ENCODE results near the gene PRORP. TPM values are rescaled to one million over a fixed set of nuclear protein-coding genes. Genes with fewer than 3 reads are reported as not detected.
"Not testable (repeated sequence)": the region's sequence is repeated elsewhere in the genome, so short reads cannot be mapped to it uniquely, and the experiment has no call there.

PRORP gene
- 21.3 TPM for total RNA-seq
- long read RNA-seq, full-length matches to known transcripts: 7 of 21 reads
- long read RNA-seq, partial matches to known transcripts: 9 of 21 reads
- long read RNA-seq, other reads (novel, unspliced or antisense): 5 of 21 reads

DNA sequence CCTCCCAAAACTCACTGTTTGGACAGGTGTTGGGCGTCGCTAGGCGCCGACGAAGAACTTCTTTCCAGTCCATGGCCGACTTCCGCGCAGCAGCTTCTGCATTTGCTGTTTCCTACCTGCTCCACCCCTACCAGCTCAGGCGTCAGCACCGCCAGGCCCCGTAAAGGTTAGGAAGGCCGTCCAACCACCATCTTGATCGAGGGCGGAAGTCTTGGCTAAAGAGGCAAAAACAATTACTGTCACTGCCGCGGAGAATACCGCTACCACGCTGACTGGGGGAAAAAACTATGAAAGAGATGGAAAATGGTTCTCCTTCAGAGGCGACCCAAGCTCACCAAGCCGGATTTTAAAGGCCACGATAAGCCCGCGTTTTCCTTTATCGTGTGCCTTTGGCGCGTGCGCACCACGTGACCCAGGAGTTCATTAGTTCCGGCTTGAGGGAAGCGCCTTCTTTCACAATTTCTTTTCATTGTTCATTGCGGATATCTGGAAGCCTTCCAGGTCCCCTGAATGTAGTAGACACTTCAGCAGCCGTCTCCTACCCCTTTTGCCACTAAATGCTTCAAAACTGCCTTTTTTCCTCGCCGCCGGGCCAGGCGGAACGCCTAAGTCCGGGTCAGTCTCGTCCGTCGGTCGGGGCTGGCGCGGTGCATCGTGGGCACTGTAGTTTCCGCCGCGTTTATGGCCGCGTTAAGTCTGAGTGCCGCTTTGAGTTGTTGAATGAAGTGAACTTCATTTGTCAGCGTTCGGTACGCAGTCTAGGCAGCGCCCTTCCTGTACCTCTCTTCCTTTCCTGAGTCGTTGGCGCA, at the start of gene PRORP, which contains the start of gene PPP2R3C:
Gene PRORP (plus strand): TSS at position 666 of the 809 bp plus-strand sequence. CDS start 694 bp downstream, outside the sequence.
Gene PPP2R3C (minus strand): TSS at position 104 of the 809 bp plus-strand sequence. CDS start 31 bp downstream, at position 73.
- peak; percentile 96 for DNase-seq (ENCODE audit: low spot score)

DNA sequence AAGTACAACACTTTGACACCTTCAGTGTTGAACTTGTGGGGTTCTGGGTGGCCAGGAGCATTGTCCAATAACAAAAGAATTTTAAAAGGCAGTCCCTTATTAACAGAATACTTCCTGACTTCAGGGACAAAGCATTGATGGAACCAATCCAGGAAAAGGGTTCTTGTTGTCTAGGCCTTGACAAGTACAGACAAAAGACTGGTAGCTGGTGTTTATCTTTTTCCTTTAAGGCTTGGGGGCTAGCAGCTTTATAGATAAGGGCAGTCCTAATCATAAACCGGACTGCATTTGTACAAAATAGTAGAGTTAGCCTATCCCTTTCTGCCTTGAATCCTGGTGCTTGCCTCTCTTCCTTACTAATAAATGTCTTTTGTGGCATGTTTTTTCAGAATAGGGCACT, 48.9 kb upstream of the PRORP start:
- no peak for DNase-seq (ENCODE audit: low spot score)

DNA sequence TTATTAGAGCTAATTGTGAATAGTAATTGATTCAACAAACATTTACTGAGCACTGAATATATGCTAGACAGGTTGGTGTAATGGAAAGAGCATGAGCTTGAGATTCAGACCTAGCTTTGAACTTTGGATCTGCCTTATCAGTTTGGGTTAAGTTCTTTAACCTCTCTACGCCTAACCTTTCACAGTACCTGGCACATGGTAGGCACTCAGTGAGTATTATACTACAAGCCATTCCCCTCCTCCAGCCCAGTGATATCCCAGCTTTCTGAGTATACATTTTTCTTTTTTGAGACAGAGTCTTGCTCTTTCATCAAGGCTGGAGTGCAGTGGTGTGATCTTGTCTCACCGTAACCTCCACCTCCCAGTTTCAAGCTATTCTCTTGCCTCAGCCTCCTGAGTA, 44.3 kb upstream of the PRORP start:
- no peak for DNase-seq (ENCODE audit: low spot score)

DNA sequence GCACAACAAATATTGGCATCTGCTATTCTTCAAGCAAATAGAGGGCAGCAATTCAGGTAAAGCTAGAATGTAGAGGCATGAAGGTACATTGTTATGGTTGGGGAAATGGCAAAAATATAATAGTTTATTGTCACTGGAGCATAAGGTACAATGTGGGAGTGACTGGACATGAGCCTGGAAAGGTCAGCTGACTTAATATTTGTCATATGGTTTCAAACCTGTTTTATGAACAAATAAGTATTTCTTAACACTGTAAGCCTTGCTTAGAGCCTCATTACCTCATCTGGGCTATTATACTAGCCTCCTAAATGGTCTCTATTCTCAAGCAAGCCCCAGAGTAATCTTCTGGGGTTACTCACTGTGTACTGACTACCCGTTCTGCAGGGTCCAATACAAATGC, 42.6 kb upstream of the PRORP start:
- no peak for DNase-seq (ENCODE audit: low spot score)

DNA sequence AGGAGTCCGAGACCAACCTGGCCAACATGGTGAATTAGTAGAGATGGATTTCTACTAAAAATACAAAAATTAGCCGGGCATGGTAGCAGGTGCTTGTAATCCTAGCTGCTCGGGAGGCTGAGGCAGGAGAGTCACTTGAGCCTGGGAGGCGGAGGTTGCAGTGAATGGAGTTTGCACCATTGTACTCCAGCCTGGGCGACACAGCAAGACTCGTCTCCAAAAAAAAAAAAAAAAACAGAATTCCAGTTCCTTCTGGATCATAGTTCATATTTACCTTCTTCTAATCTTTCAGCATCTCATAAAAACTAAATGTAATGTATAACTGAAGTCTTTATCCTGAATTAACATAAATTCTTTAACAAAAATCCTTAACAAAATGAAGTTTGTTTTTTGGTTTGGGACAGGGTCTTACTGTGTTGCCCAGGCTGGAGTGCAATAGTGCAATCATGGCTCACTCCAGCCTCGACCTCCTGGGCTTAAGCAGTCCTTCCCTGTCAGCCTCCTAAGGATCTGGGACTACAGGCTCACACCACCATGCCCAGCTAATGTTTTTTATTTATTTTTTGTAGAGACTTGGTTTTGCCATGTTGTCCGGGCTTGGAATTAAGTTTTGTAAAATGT, 38.7 kb upstream of the PRORP start:
- no peak for DNase-seq (ENCODE audit: low spot score)

DNA sequence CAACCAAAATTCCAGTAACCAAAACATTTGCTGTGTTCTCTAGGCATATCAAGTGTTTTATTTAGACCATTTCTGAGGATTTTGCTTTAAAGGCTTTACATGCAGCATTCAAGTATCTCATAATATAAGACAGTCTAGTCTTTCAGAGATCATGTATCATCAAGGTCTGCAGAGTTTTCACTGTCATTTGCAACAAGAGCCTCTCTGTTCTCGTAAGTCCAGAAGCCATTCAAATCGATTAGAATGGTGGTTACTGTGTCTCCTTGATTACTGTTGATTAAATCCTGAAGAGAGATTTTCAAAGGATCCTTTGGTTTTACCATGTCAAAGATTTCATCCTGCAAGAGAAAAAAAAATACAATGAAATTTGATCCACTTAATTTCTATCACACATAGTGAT, 36.9 kb upstream of the PRORP start:
- no peak for DNase-seq (ENCODE audit: low spot score)

DNA sequence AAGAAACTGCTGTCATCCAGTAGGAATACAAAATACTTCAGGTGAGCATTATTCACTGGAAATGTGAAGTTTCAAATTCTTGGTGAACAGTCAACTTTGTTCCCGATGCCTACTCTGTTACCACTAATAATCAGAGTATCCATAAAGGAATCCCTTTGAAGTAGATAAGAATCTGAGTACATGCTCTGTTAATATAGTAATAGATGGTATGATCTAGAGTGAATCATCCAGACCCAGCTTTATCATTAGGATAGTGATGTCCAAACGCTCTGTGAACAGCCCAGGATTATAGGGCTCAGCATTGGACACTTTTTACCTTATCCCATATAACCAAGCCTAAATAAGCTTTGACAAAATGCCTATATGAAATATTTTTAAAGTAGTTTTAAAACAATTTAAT, 33.8 kb upstream of the PRORP start:
- no peak for DNase-seq (ENCODE audit: low spot score)

DNA sequence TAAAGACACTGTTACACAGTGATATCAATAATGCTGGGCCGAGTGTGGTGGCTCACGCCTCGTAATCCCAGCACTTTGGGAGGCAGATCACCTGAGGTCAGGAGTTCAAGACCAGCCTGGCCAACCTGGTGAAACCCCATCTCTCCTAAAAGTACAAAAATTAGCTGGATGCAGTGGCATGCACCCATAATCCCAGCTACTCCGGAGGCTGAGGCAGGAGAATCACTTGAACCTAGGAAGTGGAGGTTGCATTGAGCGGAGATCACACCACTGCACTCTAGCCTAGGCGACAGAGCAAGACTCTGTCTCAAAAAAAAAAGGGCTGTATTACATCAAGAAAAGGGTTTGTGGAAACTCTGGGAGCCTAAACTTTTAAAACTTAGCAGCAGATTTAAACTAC, 27.7 kb upstream of the PRORP start:
- DNase-seq (ENCODE audit: low spot score): not testable (repeated sequence)

DNA sequence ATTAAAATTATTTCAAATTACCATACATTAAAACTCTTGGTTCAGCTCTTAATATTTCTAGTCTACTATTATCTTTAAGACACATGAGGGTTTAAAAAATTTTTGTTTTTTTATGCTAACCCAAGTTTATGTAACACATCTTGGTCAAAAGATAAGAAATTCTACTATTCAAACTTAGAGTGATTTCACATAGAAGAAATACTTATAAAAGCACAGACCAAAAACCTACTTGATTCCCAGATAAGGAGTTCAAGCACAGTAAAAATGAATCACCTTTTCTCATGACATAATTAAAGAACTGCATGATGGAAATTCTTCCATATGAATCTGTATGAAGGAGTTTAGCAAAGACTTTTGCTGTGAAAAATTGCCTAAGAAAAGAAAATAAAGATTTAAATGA, 14.5 kb upstream of the PRORP start:
- no peak for DNase-seq (ENCODE audit: low spot score)

DNA sequence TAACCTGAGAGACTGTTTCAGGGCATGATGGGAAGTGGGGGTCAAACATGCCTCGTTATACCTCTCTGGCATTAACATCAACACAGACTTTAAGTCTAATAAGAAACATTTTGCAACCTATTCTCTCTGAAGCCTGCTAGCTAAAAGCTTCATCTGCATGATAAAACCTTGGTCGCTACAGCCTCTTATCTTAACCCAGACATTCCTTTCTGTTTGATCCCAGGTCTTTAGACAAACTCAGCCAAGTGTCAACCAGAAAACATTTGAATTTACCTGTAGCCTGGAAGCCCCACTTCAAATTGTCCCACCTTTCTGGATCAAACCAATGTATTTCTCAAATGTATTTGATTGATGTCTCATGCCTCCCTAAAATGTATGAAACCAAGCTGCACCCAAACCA, 9.7 kb upstream of the PRORP start:
- no peak for DNase-seq (ENCODE audit: low spot score)

DNA sequence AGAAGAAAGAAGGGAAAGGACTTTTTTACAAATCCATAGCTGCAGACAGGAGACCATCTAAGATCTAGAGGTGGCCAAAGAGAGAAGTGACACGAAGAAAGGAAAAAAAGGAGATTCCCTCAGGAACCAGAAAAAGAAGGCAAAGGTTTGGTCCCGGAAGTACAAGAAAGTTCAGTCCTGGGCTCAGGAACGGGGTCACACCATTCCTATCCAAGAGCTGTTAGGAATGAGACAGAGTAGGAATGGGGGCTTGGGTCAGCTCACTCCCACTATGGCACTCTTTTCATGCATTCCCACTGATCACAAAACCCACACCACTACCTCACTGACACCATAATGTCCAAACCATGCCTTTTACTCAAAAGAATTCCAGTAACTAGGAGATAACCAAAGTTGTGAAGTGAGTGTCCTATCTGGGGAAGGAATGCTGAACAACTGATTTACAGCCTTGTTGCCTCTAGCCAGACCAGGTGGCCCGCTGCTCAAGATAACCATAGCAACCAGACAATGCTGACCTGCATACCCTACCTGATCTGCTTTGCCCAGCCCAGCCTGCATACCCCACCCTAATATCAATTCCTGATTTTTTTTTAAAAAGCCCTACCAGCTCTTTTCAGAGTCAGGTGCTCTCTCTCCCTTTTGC, 8.9 kb upstream of the PRORP start:
- DNase-seq (ENCODE audit: low spot score): no peak

DNA sequence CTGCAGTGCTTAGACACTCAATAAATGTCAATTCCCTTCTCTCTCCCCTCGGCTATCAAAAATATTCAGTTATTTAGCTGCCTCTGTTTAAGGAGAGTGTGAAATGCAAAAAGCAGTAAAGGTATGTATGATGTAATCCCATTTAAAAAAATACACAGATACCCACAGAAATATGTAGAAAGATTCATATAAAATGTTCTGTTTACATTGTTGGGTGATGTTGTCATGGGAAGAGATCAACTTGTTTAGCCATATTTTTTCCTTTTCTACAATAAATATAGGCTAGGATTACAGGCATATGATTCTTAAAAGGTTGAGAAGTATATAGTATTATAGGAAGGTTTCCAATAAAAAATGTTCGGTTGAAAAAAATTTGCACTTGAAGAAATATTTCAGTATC, 8.3 kb upstream of the PRORP start:
- DNase-seq (ENCODE audit: low spot score): no peak

DNA sequence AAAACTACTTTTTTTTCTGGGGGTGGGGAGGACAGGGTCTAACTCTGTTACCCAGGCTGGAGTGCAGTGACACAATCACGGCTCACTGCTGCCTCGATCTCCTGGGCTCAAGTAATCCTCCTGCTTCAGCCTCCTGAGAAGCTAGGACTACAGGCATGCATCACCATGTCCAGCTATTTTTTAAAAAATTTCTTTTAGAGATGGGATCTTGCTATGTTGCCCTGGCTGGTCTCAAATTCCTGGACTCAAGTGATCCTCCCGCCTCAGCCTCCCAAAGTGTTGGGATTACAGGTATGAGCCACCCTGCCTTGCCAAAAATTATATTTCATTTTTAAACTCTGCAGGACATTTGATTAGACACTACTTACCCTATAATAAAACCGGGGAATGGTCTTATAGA, 6.1 kb upstream of the PRORP start:
- DNase-seq (ENCODE audit: low spot score): no peak

DNA sequence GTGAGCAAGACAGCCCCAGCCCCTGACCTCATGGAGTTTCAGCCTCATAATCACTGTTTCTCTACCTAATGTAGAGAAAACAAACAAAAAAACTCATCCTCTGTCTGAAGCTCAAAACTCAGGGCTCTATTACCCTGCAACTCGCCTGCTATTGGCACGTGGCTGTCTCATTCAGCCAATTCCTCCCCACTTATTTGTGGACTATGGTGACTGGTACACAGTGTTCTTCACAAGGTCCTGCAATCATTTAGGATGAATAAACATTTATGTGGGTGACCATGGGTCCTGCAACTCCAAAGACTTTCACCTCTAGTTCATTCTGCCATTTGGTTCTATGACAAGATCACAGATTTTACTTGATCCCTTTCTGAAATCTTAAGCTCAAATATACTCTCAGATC, 5.2 kb upstream of the PRORP start:
- no peak for DNase-seq (ENCODE audit: low spot score)

DNA sequence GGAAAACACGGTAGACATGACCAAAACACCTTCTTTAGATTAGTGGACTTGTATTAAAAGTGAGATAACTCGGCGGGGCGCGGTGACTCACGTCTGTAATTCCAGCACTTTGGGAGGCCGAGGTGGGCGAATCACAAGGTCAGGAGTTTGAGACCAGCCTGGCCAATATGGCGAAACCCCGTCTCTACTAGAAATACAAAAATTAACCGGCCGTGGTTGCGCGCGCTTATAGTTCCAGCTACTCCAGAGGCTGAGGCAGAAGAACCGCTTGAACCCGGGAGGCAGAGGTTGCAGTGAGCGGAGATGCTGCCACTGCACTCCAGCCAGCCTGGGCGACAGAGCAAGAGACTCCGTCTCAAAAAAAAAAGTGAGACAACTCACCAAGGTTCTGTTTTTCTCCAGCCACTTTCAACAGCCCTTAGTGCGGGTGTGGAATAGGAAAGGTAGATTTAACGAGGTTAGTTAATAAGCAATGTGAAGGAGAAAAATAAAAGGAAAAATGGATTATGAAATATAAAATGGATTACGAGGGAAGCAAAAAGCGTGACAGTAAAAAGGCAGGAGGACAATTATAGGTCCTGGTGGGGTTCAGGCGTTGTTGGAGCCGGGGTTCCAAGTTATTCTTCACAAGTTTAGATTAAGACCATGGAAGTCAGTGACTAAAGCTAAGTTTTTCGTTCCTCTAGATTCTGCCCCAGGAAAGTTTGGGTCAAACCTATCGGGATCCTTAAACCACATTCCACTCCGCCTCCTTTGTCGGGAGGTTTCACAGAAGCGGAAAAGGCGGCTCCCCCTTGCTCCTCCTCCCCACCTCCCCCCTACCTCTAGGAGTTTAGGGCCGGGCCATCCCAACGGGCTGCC, 1.1 kb upstream of the PRORP start:
- no peak for DNase-seq (ENCODE audit: low spot score)

DNA sequence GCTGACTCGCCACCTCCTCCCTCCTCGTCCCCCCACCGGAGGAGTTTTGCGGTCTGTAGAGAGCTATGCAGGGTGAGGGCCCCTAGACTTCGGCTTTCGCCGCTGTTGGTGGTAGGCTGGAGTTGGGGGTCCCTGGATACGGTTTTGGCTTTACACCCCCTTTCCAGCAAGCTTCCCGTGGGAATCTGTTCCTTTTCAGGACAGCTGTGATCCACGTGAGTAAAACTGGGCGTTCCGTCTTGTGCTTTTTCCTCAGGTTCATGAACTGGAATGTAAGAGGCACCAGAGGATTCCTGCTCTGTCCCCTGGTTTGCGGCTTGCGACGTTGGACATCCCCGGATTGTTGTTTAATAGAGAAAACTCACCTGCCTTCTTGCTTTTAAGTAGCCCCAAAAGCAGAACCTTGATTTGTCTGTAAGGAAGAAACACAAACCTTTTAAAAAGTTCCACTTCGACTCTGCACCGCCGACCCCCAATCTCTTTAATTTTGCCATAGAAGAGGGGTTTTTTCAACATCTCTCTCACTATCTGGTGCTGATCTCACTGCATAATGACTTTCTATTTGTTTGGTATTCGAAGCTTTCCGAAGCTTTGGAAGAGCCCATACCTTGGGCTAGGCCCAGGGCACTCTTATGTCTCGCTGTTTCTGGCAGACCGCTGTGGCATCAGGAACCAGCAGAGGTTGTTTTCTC, 490 bp downstream of the PRORP start:
- DNase-seq (ENCODE audit: low spot score): no peak

DNA sequence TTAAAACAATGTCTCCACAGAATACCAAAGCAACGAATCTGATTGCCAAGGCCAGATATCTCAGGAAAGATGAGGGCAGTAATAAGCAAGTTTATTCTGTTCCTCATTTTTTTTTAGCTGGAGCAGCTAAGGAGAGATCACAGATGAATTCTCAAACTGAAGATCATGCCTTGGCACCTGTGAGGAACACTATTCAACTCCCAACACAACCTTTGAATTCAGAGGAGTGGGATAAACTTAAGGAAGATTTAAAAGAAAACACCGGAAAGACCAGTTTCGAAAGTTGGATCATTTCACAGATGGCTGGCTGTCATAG, 994 bp downstream of the PRORP start:
- DNase-seq (ENCODE audit: low spot score): no peak

DNA sequence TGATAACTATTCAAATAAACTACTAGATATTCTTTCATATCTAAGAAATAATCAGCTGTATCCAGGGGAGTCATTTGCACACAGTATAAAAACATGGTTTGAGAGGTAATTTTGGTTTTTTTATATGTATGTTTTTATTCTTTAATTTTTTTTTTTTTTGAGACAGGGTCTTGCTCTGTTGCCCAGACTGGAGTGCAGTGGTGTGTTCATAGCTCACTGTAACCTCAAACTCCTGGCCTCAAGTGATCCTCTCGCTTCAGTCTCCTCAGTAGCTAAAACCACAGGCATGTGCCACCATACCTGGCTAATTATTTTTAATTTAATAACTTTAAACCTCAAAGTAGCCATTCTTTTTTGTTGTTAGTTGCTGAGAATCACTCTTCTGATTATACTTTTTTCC, 1.8 kb downstream of the PRORP start:
- DNase-seq (ENCODE audit: low spot score): no peak

DNA sequence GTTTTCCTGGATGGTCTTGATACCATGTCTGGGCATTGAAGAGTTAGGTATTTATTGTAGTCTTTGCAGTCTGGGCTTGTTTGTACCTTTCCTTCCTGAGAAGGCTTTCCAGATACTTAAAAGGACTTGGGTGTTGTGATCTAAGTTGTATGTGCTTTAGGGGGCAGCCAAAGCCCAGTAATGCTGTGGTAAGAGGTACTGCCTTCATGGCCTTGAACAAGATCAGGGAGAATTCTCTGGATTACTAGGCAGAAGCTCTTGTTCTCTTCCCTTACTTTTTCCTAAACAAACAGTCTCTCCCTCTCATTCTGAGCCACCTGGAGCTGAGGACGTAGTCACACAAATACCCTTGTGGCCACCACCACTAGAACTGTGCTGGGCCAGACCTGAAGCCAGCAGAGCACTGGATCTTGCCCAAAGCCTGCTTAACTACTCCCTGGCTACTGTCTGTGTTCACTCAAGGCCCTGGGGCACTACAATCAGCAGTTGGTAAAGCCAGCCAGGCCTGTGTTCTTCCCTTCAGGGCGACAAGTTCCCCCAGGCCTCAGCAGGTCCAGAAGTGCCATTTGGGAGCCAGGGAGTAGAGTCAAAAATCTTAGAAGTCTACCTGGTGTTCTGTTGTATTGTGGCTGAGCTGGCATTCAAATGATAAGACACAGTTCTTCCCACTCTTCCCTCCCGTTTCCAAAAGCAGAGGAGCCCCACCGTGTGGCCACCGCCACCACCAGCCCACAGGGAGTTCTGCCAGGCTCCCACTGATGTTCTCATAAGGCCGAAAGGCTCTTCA, 11.4 kb downstream of the PRORP start:
- DNase-seq (ENCODE audit: low spot score): no peak

Measured in mesenteric fat pad (tissue), 1 donor.